UCSD-AML1 (cell line): Measurements from ENCODE around the gene OPN3.
A peak's percentile ranks its signal among the peaks of the same experiment; 100 is the strongest.

Experiments used
- DNase-seq: peaks from one replicate; lab custom pipeline; 2025; ENCODE audit not compliant: unreplicated experiment; lab: John Stamatoyannopoulos, UW

OPN3 gene

DNA sequence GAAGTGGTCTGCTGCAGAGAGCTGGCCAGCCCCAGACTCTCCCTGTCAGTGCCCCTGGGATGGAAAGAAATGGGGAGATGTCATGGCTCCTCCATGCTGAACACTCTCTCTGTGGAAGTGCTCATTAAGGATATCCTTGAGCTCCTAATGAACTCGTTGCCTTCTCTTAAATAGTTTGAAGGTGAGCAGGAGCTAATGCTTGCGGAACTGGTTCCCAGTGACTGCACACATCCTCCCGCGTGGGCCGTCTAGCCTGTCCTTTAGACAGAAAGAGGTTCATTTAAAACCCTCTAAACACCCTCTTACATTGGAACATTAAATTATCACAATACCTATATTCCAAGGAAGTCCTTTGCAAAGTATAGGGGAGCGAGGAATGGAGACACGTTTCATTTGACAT lies 6.0 kb upstream of the OPN3 start:
- DNase-seq: no peak

DNA sequence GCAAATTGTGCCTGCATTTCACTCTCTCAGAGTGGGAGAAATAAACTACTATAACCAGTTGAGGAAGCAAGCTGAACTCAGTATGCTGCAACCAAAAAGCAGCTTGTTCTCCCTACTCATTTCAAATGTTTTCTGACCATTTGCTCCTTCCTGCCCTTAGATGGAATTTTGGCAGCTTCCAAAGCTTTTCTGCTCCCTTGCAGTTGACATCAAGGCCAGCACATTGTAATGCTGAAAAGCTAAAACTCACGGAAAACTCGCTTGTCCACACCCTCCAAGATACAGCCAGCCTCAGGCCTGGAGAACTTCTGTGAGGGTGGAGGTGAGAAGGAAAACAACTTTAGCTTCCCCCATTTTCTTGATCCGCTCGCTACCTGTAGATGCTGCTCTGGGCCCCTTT lies 5.0 kb upstream of the OPN3 start:
- no peak for DNase-seq

DNA sequence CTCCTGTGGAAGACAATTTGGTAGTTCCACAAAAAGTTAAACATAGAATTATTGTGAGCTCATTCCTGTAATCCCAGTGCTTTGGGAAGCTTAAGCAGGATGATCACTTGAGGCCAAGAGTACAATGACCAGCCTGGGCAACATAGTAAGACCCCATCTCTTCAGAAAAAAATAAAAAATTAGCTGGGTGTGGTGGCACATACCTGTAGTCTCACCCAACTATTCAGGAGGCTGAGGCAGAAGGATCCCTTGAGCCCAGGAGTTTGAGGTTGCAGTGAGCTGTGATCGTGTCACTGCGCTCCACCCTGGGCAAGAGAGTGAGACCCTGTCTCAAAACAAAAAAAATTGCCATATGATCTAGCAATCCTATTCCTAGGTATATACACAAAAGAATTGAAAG lies 4.1 kb upstream of the OPN3 start:
- no peak for DNase-seq

DNA sequence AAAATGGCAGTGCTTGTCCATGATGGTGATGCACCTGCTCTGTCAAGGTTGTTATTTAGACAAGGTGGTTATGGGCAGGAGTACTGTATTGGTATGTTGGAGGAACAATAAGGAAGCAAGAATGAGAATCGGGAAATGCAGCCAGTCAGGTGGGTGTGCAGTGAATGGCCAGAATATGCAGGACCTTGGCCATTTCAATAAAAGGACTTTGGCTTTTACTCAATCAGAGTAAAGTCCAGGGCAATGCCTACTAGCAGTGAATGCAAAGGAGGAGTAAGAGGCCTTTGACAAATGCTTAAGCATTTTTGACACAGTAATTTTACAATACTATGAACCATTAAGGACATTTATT lies 2.4 kb upstream of the OPN3 start:
- no peak for DNase-seq

DNA sequence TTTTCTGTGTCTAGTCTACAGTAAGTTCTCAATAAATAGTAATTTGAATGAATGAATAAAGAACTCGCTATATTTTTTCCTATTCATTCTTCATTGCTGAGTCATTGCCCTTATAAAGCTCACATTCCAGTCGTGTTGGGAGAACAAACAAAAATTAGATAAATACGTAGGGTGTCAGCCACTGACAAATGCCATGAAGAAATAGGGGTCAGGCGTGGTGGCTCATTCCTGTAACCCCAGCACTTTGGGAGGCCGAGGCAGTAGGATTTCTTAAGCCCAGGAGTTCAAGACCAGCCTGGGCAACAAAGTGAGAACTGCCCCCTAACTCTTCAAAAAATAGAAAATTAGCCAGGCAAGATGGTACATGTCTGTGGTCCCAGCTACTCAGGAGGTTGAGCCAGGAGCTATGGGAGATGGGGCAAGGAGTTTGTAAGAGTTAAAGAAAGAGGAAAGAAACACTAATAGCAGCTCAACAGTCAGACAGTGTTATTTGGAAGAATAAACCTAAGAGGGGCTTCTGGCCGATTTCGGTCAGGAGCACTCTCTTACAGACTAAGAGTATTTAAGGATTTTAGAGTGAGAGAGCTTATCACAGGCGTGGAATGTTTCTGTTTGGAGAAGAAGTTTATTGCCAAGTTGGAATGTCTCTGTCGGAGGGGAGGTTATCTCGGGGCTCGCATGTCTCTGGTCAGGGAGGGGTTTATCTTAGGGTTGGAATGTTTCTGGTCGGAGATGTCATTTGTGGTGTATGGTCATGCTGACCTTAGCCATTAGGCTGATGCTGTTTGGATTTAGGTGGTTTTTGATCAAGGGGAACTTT lies 1.8 kb upstream of the OPN3 start:
- no peak for DNase-seq

DNA sequence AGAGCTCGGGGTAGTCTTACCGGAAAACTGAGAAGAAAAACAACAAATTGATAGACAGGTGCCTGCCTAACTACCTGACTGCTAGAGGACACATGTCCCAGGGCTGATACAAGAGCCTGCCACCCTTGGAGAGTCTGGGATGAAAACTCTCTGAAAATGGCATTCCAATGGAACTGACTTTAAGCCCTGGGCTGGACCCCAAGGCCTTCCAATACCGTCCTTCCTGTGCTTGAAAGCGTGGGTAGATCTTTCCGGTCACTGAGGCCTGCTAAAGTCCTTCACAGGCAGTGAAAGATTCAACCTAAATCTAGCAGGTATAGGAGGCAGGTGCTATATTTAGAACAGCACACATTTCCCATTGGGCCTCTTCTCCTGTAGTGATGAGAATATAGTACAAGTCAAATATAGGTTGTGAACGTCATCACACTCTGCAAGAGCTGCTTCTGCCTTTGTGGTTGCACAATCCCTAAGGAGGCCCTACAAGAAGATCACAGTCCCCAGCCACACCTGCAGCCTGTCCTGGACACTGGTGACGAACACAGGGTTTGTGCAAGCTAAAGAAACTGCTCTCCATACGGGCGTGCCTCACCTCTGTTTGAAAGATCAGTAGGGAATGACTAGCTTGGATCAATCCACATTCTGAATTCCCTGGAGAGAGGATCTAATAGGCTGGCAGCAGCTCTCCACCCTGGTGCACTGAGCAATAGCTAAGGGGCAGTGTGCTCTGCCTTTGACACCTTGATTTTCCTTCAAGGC lies 876 bp upstream of the OPN3 start:
- DNase-seq: no peak

DNA sequence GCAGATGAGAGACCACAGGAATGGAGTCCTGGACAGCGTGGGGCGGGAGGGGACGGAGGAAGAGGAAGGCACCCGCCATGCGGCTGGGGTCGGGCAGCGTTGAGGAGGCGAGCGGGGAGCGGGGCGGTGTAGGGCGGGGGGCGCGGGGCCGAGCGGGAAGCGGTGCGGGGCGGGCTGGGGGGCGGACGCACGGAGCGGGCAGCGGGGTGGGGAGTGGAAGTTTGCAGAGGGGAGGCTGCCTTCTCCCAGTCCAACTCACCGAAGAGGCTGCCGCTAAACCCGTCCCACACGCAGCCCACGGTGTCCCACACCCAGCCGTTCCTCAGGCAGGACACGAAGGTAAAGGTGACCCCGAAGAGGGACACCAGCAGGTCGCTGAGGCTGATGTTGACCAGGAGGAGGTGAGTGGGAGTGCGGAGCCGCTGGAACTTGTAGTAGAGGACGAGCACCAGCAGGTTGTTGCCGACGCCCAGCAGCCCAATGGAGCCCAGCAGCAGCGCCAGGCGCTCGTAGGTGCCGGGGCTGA lies 483 bp downstream of the OPN3 start:
- DNase-seq: peak; percentile 54

DNA sequence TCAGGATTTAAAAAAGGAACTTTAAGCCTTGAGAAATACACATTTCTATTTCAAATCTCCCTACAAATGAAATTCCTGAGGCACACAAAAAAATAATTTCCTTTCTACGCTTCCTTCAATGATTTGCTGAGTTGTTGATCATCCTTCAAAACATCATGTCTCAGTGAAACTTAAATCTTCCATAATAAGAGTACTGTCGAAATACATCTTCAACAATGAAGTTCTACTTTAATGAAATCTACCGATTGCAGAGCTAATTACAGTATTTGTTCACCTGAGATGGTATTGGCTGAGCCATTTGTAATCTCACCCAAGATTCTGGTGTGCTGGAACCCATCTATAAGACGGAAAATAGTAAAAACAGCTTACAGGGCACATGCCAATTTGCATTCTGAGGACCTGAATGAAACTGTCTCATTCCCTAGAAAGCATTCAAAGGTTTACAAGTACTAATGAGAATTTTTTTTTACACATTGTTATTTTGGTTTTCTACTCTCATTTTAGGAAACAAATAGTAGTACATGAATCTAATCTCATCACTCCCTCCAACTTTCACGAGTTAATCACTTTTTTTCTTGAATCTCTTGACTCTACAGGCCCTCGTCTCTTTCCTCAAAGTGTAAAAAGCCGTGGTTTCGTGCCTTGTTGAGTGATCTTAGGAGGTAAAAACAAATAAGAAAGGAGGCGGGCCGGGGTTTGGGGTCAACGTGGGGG lies 1.1 kb downstream of the OPN3 start:
- DNase-seq: no peak

DNA sequence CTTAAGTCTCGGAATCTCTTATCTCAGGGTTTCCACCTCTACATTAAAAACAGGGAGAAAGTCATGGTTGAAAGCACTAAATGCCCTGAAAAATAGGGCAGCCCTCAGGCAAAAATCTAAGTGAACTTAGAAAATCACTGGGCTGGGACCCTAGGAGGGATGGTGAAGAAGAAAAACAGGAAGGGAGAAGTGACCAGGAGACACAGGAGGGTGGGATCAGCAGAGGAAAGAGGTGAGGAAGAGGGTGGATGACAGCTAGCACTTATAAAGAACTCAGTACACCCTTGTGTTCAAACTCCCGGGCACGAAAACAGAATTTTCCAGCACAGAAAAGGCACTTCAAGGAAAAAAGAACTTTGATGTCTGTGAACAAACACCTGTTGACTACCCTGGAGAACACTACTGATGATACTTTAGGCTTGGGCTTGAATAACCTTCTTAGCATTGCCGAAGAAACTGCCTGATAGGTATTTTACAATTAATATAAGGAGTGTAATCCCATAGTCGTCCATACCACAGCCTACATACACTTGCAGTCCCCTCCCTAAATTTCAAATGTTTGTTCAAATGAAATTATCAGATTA lies 2.0 kb downstream of the OPN3 start:
- no peak for DNase-seq

DNA sequence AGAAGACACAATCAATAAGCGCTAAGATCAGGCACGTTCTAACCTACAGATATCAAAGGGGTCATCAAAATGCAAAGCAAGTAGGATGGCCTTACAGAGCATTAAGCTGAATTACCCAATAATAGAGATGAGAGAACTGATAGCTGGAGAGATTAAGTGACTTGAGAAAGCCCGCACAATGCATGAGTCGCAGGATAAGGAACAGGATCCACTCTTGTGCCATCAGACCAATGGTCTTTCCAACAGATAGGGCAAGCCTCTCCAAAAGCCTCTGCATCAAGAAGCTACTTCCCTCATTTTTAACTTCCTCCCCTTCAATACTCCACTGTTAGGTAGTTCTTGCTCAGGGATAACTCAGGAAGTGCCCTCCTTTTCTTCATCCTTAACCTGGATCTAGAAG lies 2.6 kb downstream of the OPN3 start:
- no peak for DNase-seq

DNA sequence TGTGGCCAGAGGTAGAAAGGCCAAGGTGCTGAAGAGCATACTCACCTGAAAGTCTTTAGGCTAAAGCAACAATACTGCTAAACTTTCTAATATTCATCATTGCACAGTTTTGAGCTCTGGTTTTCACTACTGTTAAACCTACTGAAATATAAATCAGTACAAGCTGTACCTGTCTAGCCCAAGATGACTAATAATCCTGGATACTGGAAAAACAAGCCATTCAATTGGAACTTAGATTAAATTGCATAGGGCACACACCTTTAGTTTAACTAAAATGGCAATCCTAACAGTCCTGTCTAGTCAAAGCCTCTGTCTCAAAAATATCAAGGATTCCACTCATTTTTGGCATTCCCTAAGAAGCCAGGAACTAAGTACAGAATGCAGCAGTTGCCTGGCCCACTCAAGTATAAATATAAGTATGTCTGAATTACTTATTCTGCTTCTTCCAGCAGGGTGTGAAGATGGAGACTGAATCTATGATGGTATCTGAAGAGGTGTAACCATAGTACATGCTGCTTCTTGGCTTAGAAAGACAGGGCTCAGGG lies 3.1 kb downstream of the OPN3 start:
- DNase-seq: no peak

DNA sequence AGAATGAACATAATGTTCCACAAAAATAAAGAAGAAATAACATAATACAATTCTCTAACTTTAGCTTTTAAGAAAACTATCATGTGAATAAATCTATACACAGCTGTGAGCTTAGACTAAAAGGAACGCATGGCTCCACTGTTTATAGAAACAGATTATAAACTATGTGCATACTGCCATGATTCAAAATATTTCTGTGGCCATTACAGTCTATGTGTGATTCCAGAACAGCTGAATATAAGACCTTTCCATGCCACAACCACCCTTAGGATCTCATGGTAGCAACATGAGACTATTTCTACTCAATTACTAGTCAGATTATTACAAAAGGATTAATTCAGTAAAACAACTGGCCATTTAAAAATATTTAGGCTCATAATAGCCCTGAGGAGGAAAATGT lies 3.9 kb downstream of the OPN3 start:
- DNase-seq: no peak

DNA sequence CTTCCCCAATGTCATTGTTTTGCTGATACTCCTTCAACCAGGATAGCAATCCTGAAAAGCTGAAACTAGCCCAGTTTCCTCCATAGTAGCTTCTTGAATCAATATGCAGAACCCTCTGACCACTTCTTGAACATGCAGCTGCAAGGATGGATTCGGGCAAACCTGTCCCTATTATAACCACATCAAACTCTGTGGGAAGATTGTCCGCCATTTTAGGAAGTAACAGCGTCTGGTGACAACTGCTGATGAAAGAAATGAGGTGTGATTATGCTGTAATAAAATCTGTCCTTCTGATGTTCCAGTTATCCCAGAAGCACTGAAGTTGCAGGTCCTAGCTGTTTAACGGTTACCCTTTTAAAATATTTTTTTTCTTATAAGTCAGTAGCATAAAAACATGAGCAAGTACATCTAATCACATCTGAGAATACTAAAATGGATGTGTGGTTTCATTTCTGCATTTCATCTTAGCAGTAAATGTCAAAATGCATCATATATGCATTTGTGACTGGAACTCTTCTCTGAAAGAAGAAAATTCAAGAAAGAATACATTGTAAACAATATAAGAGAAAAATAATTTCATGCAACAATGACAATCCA lies 4.5 kb downstream of the OPN3 start:
- no peak for DNase-seq

DNA sequence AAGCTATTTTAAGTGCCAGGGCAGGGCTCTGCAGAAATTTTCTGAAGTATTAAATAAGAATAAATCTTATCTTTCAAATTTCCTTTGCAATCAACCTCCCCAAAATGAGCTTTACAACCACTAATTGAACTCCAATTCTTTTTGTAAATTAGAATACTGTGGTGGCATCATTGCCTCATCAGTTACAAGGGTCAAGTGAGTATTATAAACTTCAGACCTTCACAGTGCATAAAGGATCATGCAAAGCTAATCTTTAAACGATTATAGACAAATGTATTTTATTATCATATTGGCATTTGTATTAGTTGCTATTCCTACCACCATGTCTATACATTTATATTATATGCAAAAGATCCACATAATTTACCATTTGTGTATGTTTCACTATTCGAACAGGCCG lies 7.2 kb downstream of the OPN3 start:
- no peak for DNase-seq

DNA sequence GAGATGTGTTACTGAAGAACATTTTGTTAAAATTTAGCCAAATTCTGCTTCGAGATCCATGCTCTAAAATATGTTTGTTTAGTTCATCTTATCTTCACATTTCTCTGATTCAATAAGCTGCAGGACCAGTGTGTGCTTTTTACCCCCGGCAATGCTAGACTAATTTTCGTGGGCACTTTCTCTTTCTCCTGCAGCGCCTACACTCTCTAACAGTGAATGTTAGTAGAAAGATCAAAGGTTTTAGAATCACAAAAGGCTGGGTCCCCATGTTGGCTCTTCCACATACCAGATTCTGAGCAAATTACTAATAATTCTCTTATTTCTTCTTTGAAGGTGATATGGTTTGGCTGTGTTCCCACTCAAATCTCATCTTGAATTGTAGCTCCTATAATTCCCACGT lies 8.5 kb downstream of the OPN3 start:
- no peak for DNase-seq

DNA sequence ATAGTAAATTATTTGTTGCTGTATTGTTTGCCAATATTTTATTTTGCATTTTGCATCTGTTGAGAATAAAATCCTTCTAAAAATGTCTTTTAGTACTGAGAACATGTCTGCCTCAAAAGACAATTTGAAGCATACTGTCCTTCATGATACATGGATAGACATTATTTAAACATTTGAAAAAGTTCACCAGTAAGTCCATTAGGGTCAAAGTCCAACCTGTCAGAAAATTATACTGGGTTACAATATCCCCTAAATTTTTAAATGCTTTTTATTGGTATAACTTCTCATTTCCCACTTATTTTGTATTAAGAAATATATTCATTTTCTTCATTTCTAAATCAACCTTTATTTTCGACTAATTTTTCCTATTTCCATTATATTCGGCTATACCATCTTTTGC lies 9.3 kb downstream of the OPN3 start:
- no peak for DNase-seq

DNA sequence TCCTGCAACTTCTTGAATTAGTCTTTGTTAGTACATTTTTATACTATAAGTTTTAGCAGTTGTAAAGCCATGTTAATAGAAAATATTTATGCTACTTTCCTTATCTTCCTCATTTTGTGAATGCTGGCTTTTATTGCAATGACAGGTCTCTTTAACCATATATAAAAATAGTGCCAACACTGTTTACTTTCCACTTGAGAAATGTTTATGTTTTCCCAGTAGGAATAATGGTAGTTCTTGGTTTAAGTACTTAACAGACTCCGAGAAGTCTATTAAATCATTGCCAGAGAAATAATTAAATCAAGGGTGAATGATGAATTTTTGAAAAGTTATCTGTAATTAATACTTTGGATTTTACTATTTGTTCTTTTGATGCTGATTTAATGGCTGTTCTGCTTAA lies 9.7 kb downstream of the OPN3 start:
- DNase-seq: no peak

DNA sequence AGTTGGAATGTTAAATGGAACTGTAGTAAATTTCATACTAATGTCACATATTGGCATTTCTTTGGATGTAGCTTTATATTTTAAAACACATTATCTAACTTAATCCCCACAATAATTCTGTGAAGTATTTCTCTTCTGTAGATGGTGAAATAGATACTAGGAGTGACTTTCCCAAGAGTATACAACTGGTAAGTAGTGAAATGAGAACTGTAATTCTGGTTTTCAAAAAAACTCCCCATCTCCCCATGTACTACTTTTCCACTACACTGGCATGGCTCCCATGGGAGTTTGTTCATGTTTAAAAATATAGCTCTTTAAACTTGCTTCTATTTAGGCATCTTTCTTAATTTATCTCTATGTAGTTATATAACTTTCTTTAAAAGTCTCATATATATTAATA lies 10.2 kb downstream of the OPN3 start:
- no peak for DNase-seq

DNA sequence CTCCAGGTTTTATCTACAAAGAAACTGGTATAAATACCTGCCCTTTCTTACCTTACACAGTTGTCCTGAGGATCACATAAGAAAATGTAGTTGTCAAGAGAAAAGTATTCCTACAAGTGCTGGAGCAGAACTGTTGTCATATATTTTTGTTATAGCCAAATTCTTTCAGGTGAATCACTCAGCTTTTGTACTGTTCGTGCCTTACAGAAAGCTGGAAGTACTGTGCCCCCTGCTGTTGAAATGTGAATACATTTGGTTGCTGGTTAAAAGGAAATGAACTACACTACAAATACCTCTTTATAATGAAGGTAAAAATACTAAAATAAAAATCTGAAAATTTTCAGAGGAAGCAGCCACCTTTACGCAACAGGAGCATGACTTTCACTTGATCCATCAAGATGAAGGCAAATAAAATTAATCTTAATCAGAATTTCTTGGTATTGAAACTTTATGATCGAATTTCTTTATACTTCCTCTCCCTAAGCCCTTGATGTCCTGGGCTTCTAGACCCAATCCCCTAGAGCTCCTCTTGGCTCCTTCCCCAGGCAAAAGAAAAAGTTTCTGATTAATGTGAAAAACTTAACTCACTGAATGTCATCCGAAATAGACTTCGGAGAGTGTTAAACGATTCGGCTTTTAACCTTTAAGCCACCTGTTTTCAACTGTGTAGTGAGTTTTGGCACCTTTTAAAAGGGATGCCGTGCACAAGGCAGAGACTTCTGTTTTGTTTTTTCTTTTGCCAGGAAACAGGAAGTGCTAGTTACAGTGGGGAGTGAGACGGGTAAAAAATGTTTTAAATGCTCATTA lies 12.5 kb downstream of the OPN3 start:
- DNase-seq: no peak

DNA sequence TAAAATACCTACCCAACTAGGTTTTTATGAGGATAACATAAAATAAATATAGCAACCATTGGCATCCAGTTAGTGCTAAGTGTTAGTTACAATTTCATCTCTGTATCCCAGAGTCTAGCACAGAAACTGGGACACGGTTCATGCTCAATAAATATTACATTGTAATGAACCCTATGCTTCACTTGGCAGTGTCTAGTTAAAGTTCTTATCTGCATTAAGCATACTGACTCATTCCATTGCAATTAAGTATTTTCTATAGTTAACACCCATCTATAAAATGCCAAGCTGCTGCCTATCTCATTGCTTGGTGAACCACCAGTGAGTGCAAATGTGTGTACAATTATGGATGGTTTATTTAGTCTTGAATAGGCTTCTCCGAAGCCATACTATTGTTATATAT lies 15.2 kb downstream of the OPN3 start:
- no peak for DNase-seq
